NCI-H128 (cell line): Measurements from ENCODE around the gene GRID2IP.
"Not testable (repeated sequence)": the region's sequence is repeated elsewhere in the genome, so short reads cannot be mapped to it uniquely, and the experiment has no call there.

Source experiments
- DNase-seq: peaks from one replicate; lab custom pipeline; 2025; ENCODE audit not compliant: unreplicated experiment; lab: John Stamatoyannopoulos, UW

The GRID2IP gene

DNA sequence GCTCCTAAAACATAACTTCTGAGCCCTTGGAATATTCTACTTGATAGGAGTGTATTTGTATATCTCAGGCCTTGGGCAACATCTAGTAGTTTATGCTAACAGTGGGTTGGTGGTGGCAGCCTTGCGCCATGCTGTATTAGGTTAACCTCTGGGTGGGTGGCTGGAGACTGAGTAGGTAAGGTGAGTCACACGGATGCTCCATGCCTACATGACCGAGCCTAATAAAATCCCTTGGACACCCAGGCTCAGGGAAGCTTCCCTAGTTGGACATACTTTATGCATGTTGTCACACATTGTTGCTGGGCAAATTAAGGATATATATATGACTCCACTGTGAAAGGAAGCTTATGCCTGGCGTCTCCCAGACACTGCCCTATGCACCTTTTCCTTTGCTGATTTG, 97.5 kb downstream of the GRID2IP start:
- no peak for DNase-seq

DNA sequence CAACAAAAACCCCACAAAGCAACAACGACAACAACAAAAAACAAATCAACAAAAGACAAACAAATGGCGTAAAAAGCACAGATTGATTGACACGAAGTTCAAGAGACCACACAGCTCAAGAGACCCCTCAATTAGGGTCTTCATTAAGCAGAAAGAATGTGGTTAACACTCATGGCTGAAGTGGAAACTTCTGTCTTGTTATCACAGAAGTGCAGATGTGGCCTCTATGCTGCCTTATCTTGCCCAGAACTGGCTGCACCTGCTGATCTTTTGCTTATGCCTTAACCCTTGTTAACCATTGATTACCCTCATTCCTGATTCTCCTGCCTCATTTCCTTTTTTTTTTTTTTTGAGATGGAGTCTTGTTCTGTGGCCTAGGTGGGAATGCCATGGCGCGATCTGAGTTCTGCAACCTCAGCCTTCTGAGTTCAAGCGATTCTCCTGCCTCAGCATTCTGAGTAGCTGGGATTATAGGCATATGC, 100.0 kb downstream of the GRID2IP start:
- no peak for DNase-seq

DNA sequence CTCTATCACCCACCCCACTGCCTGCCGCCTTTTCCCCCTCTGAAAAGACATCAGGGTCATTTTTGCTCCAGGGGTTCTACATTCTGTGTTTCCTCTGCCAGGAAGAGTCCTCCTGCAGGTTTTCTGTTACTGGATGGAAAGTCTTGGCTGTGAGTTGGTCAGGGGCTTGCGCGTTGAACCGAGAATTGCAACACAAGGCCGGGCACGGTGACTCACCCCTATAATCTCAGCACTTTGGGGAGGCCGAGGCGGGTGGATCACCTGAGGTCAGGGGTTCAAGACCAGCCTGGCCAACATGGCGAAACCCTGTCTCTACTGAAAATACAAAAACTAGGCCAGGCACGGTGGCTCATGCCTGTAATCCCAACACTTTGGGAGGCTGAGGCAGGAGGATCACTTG, 100.7 kb downstream of the GRID2IP start:
- DNase-seq = not testable (repeated sequence)

DNA sequence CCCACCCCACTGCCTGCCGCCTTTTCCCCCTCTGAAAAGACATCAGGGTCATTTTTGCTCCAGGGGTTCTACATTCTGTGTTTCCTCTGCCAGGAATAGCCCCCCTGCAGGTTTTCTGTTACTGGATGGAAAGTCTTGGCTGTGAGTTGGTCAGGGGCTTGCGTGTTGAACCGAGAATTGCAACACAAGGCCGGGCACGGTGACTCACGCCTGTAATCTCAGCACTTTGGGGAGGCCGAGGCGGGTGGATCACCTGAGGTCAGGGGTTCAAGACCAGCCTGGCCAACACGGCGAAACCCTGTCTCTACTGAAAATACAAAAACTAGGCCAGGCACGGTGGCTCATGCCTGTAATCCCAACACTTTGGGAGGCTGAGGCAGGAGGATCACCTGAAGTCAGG, 101.4 kb downstream of the GRID2IP start:
- not testable (repeated sequence) for DNase-seq

DNA sequence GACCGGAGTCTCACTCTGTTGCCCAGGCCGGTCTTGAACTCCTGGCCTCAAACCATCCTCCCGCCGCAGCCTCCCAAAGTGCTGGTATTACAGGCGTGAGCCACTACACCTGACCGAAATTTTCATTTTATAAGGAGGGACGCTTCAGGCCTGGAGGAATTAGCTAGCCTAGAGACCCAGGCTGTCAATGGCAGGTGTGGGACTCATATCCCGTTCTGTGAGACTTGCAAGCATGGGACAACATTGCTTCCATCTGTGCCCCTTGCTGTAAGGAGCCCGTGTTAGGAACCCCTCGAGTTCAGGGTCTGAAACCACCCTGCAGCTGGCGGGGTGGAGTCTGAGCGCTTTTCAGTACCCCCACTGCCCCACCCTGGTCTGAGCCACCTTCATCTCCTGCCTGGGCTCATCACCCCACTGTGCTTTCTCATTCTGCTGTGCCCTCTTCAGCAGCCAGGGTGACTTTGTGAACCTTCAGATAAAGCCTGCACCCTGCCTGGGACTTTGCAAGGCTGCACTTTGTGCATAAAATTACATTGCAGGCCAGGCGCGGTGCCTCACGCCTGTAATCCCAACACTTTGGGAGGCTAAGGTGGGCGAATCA, 102.2 kb downstream of the GRID2IP start:
- no peak for DNase-seq

DNA sequence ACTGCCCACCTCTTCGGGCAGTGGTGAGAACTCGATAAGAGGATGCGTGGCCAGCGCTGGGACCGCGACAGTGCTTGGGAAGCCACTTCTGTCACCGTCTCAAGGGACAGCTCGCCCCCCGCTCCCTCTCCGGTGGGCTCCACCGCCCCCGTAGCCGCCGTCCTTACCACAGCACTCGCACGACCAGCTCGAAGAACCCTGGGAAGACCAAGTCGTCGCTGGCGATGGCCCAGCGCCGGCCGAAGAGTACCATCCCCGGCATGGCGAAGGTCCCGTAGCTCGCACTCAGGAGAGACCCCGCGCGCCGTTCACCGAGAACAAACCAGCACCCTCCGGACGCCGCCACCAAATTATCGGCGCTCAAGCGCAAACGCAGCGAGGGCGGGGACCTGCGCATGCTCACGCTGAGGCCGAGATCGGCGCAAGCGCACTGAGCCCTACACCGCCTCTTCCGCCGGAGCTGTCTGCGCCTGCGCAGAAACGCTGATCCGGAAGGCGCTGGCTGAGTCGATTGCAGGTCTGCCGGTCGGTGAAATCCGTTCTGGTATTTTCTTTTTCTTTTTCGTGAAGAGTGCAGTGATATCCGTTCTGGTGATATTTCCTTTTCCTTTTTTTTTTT, 103.6 kb downstream of the GRID2IP start, which contains the start of gene DAGLB:
DAGLB (minus strand) TSS at position 374 of the 619 bp plus-strand sequence; CDS start at position 262, 112 bp downstream.
- peak; percentile 85 for DNase-seq
